ENCODE results near the gene POLDIP2.

Gene POLDIP2

DNA sequence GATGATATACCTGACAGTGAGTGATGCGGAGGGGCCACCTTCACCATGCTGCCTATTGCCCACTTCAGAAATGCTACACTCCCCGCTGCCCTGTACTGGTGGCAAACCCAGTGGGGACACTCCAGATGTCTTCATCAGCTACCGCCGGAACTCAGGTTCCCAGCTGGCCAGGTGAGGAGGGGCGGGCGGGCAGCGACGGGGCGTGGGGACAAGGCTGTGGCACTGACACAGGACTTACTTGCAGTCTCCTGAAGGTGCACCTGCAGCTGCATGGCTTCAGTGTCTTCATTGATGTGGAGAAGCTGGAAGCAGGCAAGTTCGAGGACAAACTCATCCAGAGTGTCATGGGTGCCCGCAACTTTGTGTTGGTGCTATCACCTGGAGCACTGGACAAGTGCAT, 30.8 kb upstream of the POLDIP2 start:
- no peak for DNase-seq

DNA sequence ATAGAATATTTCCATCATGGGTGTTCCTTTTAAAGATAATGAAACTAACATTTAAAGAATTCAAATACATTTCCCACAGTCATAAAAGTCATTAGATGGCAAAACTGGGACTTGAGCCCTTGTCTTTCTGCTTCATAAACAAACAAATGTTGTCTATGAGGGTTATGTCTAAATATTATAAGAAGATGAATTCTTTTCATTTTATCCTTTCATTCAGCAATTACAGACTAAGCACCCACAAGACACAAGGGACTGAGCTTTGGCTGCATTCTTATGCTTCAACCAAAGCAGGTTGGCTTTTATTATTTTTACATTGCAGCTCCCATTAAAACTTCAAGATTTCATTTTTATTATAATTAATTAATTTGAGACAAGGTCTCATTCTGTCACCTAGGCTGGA, 29.1 kb upstream of the POLDIP2 start:
- no peak for DNase-seq

DNA sequence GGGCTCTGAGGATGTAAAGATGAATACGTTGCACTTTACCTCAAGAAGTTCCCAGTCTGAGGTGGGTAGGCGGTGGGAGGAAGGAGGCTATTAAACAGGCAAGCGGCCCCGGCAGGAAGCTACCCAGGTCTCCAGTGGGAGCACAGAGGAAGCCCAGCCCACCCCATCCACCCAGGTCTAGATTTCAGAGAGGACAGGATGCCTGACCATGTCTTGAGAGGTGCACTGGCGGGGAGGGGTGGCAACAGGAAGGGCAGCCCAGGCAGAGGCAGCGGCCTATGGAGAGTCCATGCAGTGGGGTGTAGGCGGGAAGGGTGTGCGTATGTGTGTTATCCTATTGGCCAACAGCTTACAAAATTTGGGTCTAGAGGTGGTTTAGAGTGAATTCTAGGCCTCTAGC, 28.1 kb upstream of the POLDIP2 start:
- DNase-seq = no peak

DNA sequence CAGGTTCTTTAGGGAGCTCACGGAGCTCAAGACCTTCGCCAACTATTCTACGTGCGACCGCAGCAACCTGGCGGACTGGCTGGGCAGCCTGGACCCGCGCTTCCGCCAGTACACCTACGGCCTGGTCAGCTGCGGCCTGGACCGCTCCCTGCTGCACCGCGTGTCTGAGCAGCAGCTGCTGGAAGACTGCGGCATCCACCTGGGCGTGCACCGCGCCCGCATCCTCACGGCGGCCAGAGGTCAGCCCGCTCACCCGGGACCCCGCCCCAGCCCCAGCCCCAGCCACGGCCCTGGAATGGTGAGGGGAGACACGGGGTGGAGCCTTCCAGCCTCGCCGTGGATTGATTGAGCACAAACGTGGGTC, 27.7 kb upstream of the POLDIP2 start:
- no peak for DNase-seq

DNA sequence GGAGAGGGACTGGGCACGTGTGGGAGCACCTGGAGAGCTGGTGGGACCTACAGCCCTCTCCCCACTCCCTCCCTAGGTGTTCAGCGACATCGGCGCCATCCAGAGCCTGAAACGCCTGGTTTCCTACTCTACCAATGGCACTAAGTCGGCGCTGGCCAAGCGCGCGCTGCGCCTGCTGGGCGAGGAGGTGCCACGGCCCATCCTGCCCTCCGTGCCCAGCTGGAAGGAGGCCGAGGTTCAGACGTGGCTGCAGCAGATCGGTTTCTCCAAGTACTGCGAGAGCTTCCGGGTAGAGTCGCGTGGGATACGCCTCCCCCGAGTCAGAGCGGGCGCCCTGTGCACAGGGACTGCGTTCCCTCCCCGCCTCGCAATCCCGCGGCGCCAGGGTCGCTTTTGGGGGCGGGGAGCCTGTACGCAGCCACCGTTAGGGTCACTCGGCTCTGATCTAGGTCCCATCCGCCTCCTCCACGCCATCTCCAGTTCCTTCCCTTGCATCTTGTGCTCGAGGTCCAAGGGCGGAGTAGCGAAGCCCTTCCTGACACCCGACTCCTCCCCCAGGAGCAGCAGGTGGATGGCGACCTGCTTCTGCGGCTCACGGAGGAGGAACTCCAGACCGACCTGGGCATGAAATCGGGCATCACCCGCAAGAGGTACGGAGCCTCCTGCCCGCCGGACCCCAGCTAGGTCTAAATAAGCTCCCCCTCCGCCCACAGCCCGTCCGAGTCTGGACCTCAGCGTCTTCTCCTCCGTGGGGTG, 27.1 kb upstream of the POLDIP2 start:
- no peak for DNase-seq

DNA sequence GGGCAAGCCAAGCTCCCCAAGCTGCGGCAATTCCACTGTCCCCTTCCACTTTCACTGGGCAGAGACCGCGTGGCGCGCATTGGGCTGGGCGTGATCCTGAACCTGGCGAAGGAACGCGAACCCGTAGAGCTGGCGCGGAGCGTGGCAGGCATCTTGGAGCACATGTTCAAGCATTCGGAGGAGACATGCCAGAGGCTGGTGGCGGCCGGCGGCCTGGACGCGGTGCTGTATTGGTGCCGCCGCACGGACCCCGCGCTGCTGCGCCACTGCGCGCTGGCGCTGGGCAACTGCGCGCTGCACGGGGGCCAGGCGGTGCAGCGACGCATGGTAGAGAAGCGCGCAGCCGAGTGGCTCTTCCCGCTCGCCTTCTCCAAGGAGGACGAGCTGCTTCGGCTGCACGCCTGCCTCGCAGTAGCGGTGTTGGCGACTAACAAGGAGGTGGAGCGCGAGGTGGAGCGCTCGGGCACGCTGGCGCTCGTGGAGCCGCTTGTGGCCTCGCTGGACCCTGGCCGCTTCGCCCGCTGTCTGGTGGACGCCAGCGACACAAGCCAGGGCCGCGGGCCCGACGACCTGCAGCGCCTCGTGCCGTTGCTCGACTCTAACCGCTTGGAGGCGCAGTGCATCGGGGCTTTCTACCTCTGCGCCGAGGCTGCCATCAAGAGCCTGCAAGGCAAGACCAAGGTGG, 24.0 kb upstream of the POLDIP2 start:
- no peak for DNase-seq

DNA sequence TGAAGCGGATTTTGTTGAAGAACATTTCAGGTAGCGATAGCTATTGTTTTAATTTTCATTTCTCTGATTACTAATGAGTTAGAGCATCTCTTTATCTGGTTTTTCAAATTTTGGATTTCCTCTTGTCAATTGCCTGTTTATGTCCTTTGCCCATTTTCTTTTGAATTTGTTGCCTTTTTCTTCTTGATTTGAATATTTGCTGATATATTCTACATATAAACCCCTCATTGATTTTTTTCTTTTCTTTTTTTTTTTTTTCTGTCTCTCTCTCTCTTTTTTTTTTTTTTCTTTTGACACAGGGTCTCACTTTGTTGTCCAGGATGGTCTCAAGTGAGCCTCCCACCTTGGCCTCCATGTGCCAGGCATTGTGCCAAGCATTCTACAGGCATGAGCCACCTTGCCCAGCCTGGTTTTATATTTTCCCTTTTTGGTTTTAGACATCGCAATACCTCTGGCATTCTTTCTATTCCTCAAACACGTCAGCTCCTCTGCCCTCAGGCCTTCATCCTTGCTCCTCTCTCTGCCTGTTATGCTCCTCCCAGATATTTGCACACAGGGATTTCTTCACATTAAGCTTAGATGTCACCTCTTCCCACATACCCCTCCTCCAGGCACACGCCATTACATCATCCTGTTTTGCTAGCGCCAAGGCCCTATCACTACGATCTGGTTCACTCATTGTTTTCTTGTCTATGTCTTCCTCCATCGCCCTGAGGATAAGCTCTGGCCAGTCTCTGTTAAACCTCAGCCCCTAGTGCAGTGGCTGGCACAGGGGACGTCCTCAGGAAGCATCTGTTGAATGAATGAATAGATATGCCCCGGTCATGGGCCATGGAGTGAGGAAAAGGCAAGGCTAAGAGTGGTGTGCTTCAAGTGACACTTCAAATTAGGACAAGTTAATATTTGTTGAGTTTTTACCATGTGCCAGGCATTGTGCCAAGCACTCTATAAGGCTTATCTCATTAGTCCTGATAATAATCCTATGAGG, 22.8 kb upstream of the POLDIP2 start:
- DNase-seq = no peak

DNA sequence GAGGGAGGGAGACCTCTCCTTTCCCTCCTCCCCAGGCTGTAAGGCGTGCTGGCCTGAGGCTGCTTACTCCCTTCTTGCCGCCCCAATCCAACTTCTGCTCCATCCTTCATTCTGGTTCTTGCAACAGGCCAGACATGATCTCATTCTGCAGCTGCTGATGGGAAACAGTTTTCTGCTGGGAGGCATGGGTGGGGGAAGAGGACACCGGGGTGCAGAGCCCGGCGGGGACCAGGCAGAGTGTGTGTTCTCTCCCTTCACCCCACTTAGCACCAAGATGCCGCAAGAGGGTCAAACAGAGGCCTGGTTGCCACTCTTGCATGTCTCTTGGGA, 15.6 kb upstream of the POLDIP2 start:
- no peak for DNase-seq

DNA sequence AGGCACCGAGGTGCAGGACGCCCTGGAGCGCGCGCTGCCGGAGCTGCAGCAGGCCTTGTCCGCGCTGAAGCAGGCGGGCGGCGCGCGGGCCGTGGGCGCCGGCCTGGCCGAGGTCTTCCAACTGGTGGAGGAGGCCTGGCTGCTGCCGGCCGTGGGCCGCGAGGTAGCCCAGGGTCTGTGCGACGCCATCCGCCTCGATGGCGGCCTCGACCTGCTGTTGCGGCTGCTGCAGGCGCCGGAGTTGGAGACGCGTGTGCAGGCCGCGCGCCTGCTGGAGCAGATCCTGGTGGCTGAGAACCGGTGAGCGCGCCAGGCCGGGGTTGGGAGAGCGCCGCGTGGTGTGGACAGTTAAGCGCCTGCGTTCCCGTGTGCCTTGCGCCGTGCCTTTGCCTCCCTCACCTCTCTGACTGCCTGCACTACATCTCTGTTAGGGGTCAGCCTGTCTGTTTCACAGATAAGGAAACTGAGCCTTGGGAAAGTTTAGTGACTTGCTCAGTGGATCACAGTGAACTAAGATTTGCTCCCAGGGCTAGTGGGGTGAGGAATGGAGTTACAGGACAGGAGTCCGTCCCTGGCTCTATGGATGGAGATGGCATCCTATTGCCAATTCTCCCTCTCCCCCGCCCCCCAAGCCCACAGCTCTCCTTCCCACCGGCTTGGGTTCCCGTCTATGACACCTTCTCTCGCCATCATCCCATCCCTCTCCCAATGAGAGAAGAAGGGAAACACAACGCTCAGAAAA, 15.0 kb upstream of the POLDIP2 start:
- no peak for DNase-seq

DNA sequence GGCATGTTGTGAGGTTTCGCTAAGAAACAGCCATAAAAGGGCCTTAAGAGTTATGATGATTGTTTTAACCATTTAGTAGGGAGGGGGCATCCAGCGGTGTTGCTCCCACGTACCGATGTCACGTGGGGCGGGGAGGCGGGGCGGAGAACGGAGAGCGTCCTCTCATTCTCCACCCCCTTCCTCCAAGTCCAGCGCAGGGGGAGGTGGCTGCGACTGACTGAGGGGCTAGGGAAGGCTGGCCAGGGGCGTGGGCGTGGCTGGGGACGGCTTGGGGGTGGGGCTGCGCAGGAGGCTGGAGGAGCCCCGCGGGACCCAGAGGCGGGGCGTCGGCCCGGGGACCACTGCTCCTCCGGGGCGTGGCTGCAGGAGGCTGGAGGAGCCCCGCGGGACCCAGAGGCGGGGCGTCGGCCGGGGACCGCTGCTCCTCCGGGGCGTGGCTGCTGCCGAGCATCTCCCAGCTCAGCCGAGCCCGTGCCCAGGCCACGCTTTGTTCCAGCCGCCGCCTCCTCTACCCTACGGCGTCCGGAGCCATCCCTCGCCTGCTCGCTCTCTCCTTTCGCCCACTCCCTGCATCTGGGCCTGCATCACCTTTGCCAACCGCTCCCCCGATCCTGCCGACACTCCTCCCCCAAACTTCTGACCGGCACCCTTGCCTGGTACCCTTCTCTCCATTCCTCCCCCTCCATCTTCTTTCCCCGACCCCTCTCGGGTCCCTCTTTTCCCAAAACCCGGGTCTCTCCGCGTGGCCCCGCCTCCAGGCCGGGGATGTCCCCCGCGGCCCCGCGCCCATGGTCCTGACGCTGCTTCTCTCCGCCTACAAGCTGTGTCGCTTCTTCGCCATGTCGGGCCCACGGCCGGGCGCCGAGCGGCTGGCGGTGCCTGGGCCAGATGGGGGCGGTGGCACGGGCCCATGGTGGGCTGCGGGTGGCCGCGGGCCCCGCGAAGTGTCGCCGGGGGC, 14.2 kb upstream of the POLDIP2 start, which contains the start of gene SARM1:
Gene SARM1 (plus strand): TSS at position 450 of the 958 bp plus-strand sequence. CDS start 339 bp downstream, at position 789.
- DNase-seq = peak; percentile 84 to 85

DNA sequence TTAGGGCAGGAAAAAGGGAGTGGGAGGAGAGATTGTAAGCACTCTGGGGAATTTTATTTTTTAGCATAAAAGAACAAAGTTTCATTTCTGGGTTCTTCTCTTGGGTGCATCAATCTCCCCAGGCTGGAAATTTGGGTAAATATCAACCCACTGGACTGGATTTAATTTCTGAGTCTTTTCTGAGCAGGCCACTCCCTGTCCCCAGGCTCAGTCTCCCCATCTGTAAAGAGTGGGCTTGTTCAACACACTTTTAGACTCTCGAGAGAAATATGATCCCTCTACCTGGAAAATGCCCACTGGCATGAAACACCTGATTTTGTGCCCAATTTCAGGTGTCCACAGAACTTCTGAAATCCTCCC, 13.4 kb upstream of the POLDIP2 start:
- no peak for DNase-seq

DNA sequence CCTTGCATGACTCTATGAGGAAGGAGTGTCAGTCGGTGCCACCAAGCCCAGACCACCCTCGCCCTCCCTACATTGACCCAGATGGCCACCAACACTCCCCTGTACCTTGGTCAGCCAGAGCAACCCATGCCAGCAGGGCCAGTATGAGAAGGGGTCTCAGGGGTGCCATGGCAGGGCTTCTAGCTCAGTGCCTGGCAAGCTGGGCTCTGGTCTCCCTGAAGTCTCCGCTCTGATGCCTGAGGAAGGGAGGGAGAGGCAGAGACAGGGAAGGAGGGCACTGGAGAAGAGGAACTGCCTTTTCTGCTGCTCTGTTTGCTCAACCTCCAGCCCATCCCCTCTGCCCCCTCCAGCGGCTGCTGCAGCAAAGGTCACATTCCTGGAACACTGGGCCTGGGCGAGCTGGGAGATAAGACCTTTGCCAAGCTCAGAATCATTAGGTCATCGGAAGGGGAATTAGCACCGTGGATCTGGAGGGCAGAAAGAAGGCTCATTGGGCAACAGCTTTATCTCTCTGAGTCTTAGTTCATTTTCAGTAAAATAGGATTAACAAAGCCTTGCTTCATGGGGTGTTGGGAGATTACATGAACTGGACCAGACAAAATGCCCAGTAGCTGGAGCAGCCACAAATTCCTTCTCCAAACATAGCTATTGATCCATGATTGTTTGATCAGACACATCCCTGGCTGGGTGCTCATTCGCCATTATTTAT, 12.9 kb upstream of the POLDIP2 start, which contains the start of gene VTN:
Gene VTN (minus strand): TSS at position 273 of the 709 bp plus-strand sequence. CDS start 104 bp downstream, at position 169.
- DNase-seq = no peak

DNA sequence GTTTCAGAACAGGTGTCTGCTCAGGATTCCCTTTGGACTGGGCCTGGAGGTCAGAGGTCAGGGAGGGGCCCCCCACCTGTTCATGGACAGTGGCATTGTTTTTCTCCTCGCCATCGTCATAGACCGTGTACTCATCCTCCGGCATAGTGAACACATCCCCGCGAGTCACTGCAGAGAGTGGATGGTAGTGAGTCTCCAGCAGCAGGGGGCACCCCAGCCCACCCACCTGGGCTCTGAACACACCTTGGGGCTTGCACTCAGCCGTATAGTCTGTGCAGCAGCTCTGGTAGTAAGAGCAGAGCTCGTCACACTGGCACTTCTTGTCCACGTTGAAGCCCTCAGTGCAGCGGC, 12.3 kb upstream of the POLDIP2 start:
- no peak for DNase-seq

DNA sequence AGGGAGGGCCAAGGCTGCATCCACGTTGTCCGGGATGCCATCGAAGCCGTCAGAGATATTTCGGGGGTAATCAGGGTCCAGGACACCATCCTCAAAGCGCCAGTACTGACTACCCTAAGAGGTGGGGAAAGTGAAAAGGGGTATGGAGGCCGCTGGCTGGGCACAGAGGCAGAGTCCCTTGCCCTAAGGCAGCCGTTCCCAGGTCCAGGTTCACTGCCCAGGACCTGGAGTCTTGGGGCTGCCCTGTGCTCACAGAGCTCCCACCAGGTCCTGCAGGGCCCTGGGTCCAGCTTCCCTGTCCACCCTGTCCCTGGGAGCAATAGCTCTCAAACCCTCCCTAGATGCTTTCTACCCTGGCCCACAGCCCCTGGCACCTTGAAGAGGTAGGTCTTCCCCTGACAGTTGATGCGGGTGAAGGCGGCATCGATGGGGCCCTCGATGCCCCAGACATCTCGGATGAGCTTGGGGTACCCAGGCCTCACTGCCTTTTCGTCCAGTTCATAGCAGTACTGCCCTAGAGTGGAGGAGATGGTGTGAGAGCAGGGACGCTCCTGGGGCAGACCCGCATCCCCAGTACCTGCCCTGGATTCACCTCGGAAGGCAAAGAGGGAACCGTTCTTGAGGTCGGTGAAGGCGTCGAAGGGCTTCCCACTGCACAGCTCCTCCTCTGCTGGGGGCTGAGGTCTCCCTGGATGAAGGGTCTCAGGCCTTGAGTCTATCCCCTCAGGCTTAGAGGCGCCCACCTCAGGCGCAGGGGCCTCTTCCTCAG, 11.8 kb upstream of the POLDIP2 start:
- no peak for DNase-seq

DNA sequence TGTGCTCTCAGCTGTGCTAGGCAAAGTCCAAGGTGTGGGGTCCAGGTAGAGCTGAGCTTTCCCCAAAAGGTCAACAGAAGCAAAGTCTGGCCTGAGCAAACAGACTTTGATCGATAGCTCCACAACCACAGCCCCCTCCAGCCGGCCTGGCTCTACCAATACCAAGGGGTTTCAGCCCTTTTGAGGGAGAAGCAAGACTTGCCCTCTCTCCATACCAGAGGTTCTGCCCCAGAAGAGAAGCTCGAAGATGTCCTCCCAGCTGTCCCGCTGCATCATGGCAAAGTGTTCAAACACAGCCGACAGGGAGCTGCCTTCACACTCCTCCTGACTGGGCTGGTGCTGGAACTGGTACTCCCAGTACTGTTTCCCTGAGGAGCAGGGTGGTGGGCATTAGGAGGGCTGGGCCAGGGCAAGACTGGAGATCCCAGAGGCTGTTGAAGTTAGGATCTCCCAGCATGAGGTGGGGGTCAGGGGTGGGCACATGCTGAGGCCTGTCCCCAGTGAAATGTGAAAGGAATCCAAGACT, 11.0 kb upstream of the POLDIP2 start:
- DNase-seq = no peak

DNA sequence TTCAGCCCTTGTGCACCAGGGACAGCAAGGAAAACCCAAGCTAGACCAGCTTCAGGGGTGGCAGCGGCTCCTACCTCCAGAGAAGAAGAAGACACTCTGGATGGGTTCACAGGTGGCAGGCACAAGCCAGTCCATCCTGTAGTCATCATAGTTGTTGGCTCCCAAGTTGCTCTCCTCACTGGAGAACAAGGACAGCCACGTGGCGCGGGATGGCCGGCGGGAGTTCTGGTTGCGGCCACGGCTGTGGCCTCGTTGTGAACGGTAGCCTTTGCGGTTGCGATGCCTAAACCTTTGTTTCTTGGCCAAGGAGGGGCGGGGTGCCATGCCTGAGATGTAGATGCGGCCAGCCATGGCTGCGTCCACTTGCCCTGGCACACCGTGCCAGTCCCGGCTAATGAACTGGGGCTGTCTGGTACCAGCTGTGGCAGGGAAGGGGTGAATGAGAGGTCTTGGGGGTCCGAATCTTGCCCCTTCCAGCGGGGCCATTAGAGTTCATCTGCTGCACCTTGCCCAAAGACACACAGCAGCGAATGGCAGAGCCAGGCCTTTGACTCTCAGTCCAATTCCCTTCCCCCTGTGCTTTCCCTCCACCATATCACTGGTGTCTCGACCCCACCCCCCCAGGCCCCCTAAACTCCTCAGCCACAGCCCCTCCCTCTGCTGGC, 10.4 kb upstream of the POLDIP2 start:
- DNase-seq = no peak

DNA sequence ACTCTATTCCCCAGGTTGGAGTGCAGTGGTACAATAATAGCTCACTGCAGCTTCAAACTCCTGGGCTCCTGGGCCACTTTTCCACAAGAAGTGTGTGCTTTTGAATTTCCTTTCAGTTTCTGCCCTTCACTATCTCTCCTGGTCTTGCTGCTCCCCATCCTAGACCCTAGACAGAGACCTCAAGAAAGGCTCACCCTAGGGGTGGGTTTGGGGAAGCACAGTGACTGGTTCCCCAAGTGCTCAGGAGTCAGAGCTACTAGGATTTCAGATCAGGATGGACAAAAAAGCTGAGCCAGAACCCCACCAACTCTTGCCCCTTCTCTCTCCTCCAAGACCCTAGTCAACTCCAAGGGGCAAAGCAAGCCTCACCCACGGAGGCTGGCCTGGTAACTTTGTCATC, 9.3 kb upstream of the POLDIP2 start:
- no peak for DNase-seq

DNA sequence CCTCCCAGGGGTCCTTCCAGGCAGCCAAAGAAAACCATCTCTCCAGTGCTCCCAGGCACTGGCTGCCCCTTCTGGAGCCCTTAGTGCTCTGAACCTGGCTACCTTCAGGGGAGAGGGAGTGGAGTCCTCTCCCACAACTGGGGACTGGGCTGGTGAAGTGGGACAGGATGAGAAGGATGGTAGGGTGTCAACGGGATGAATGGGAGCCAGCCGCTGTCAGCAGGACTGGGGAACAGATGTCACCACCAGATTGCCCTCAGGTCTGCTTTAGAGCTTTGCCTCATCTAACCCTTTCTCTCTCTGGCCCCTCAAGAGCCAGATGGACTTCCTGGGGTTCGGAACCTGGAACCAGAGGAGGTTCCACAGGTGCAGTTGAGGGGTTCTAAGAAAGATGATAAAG, 8.2 kb upstream of the POLDIP2 start:
- no peak for DNase-seq

DNA sequence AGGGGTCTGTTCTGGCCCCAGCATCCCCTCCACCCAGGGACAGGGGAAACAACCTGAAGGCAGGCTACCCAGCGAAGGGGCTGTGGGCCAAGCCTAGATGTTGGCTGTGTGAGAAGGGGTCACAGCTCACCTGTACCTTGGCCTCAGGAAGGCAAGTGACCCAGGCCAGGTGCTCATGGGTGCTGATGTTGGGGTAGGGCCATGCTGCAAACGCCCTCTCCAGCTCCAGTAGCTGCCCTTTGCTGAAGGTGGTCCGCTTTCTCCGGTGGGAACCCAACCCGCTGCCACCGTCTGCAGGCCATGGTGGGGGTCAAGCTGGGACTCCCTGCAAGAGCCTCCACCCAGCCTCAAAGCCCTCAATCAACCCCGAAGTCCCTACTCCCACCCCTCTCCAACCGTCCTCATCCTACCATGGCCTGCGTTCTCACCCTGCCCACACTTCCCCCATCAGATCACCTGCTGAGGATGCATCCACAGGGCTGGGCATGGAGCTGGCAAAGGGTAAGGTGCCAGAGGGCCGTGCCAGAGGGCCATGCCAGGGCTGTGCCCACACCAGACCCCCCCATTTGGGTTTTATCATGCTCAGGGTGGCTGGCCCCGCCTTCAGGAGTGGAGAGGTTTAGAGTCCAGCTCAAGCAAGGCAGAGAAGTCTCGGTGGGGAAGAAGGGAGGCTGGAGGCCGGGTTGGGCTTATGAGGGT, 7.5 kb upstream of the POLDIP2 start, which contains the start of gene SEBOX:
Gene SEBOX (minus strand): TSS at position 535 of the 699 bp plus-strand sequence. CDS start 48 bp downstream, at position 487.
- DNase-seq = no peak
